ENCODE measurements around the gene RNF126.

DNA sequence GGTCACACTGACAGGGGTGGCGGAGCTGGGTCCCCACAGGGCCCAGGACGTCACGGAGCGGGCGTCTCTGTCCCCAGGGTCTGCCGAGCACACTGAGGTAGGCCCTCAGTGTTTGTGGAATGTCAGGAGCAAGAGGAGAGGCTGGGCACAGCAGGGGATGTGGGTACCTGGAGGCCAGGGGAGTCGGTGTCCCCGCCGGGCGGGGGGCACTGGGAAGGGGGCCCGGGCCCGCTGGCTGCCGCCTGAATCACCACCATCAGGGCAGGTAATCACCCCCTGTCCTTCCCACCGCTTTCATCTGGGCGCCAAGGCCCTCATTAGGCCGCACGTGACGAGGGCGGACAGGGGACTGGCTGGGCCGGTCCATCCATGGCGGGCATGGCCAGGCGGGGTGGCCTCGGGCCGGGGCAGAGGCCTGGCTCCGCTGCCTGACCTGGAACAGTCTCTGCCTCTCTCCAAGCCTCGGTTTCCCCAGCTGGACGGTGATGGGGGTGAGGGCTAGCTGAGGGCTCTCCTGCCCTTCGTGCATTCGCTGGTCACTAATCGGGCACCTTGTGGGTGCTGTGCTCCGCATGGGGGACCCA lies 22.3 kb downstream of the RNF126 start:
- TF ChIP-seq CTCF (conservative IDR thresholded peaks at IDR 0.05) (no peak), ZFX (IDR thresholded peaks at IDR 0.05) (no peak)

All from C4-2B (cell line).